GM21576 (cell line): ENCODE measurements around the gene CBY2.
"Not testable (repeated sequence)": the region's sequence is repeated elsewhere in the genome, so short reads cannot be mapped to it uniquely, and the experiment has no call there.

Source experiments
- ATAC-seq: cut with Tn5 transposase; IDR thresholded peaks from one replicate; pipeline ENCODE4 v1.9.1; 2021; ENCODE audit warnings: mild to moderate bottlenecking, moderate library complexity; ENCODE audit not compliant: unreplicated experiment

Gene CBY2

GRCh38 chr13:45702088-45702487 lies at the start of gene CBY2:
Gene CBY2, plus strand, starts transcription at chr13:45702320. Its CDS starts 71 bp downstream, at chr13:45702391.
- no peak for ATAC-seq

- no peak for ATAC-seq
Measured at GRCh38 chr13:45654633-45655349, 47.3 kb upstream of the CBY2 start.

GRCh38 chr13:45658586-45659235 lies 43.4 kb upstream of the CBY2 start:
- no peak for ATAC-seq

GRCh38 chr13:45659536-45659935 lies 42.6 kb upstream of the CBY2 start:
- ATAC-seq = no peak

- ATAC-seq = not testable (repeated sequence)
Measured at GRCh38 chr13:45660458-45660857, 41.7 kb upstream of the CBY2 start.

GRCh38 chr13:45662162-45662561 lies 40.0 kb upstream of the CBY2 start:
- no peak for ATAC-seq

GRCh38 chr13:45662903-45663302 lies 39.2 kb upstream of the CBY2 start:
- not testable (repeated sequence) for ATAC-seq

- not testable (repeated sequence) for ATAC-seq
Measured at GRCh38 chr13:45669626-45670025, 32.5 kb upstream of the CBY2 start.

- ATAC-seq = no peak
Measured at GRCh38 chr13:45670189-45670885, 31.8 kb upstream of the CBY2 start.

GRCh38 chr13:45674908-45675307 lies 27.2 kb upstream of the CBY2 start:
- ATAC-seq = no peak

GRCh38 chr13:45678282-45678681 lies 23.8 kb upstream of the CBY2 start:
- no peak for ATAC-seq

- ATAC-seq = no peak
Measured at GRCh38 chr13:45681113-45681512, 21.0 kb upstream of the CBY2 start.

- ATAC-seq = no peak
Measured at GRCh38 chr13:45682494-45683008, 19.6 kb upstream of the CBY2 start.

GRCh38 chr13:45683701-45684100 lies 18.4 kb upstream of the CBY2 start:
- no peak for ATAC-seq

GRCh38 chr13:45688577-45688976 lies 13.5 kb upstream of the CBY2 start:
- ATAC-seq = no peak

- no peak for ATAC-seq
Measured at GRCh38 chr13:45690636-45691035, 11.5 kb upstream of the CBY2 start.

GRCh38 chr13:45691251-45691650 lies 10.9 kb upstream of the CBY2 start:
- no peak for ATAC-seq

GRCh38 chr13:45691667-45692066 lies 10.5 kb upstream of the CBY2 start:
- no peak for ATAC-seq

- peak; percentile 35 for ATAC-seq
Measured at GRCh38 chr13:45695198-45695730, 6.9 kb upstream of the CBY2 start.

- ATAC-seq = peak; percentile 47
Measured at GRCh38 chr13:45696610-45697226, 5.4 kb upstream of the CBY2 start.
